Urothelium cell line (cell line): Measurements from ENCODE around the gene SLC2A13.
"Not testable (repeated sequence)": the region's sequence is repeated elsewhere in the genome, so short reads cannot be mapped to it uniquely, and the experiment has no call there.

Experiments used
- DNase-seq: peaks from one replicate; pipeline ENCODE4 v3.0.0; 2011; ENCODE audit warnings: low spot score, mixed read lengths
- FAIRE-seq: peaks from 2 replicates; lab custom pipeline; 2011; peaks lifted over from hg19 to GRCh38; lab: Jason Lieb, UNC

Gene SLC2A13

GRCh38 chr12:39883411-39883810, 222.5 kb downstream of the SLC2A13 start:
- no peak for FAIRE-seq
- DNase-seq: no peak

GRCh38 chr12:39878753-39879152, 227.1 kb downstream of the SLC2A13 start:
- DNase-seq (no peak), FAIRE-seq (no peak)

- no peak for FAIRE-seq
- DNase-seq: no peak
Observed at GRCh38 chr12:39875721-39876120, 230.2 kb downstream of the SLC2A13 start.

GRCh38 chr12:39874785-39875184, 231.1 kb downstream of the SLC2A13 start:
- FAIRE-seq (no peak), DNase-seq (no peak)

GRCh38 chr12:39873065-39873464, 232.8 kb downstream of the SLC2A13 start:
- FAIRE-seq (no peak), DNase-seq (no peak)

- FAIRE-seq (no peak), DNase-seq (no peak)
Observed at GRCh38 chr12:39872425-39872824, 233.5 kb downstream of the SLC2A13 start.

GRCh38 chr12:39868328-39868725, 237.6 kb downstream of the SLC2A13 start:
- no peak for FAIRE-seq
- no peak for DNase-seq

- DNase-seq: no peak
- FAIRE-seq: no peak
Observed at GRCh38 chr12:39867631-39868327, 238.1 kb downstream of the SLC2A13 start.

- DNase-seq (no peak), FAIRE-seq (no peak)
Observed at GRCh38 chr12:39866135-39866534, 239.7 kb downstream of the SLC2A13 start.

- DNase-seq (no peak), FAIRE-seq (no peak)
Observed at GRCh38 chr12:39860695-39861094, 245.2 kb downstream of the SLC2A13 start.

- DNase-seq: no peak
- no peak for FAIRE-seq
Observed at GRCh38 chr12:39853003-39853402, 252.9 kb downstream of the SLC2A13 start.

- FAIRE-seq: no peak
- no peak for DNase-seq
Observed at GRCh38 chr12:39852346-39852745, 253.5 kb downstream of the SLC2A13 start.

GRCh38 chr12:39848218-39848617, 257.7 kb downstream of the SLC2A13 start:
- FAIRE-seq, DNase-seq: not testable (repeated sequence)

- DNase-seq (no peak), FAIRE-seq (no peak)
Observed at GRCh38 chr12:39846971-39847650, 258.8 kb downstream of the SLC2A13 start.

- FAIRE-seq: no peak
- no peak for DNase-seq
Observed at GRCh38 chr12:39846304-39846703, 259.6 kb downstream of the SLC2A13 start.

- no peak for FAIRE-seq
Observed at GRCh38 chr12:39840422-39840821, 265.5 kb downstream of the SLC2A13 start.

GRCh38 chr12:39839072-39839471, 266.8 kb downstream of the SLC2A13 start:
- no peak for FAIRE-seq
- DNase-seq: no peak

More at GRCh38 chr12:39840422-39840821, 265.5 kb downstream of the SLC2A13 start:
- no peak for DNase-seq

- DNase-seq: no peak
- FAIRE-seq: no peak
Observed at GRCh38 chr12:39835517-39836489, 270.1 kb downstream of the SLC2A13 start.

- FAIRE-seq (no peak), DNase-seq (no peak)
Observed at GRCh38 chr12:39831587-39832315, 274.1 kb downstream of the SLC2A13 start.

GRCh38 chr12:39830852-39831520, 274.9 kb downstream of the SLC2A13 start:
- DNase-seq: no peak
- FAIRE-seq: peak; percentile 9
